H9 (cell line): ENCODE results near the gene FOXP4. TPM values are rescaled to one million over a fixed set of nuclear protein-coding genes. Genes with fewer than 3 reads are reported as not detected.
A peak's percentile ranks its signal among the peaks of the same experiment; 100 is the strongest.

Experiments used
- DNase-seq: peaks from one replicate; pipeline ENCODE4 v3.0.0-alpha.2; 2017
- H2AFZ ChIP-seq: one replicate; pipeline ENCODE4 v1.6.1; 2013; ENCODE audit warnings: mild to moderate bottlenecking, low read length, control low read depth, moderate library complexity
- H2AK5ac ChIP-seq: 2 replicates; pipeline ENCODE4 v1.6.1; 2013; ENCODE audit warnings: low read length, control low read depth, mixed read lengths; ENCODE audit not compliant: insufficient read length
- H2BK120ac ChIP-seq: one replicate; pipeline ENCODE4 v1.6.1; 2013; ENCODE audit warnings: low read depth, mild to moderate bottlenecking, low read length, control low read depth, inconsistent platforms; ENCODE audit not compliant: poor library complexity, severe bottlenecking
- H2BK12ac ChIP-seq: 2 replicates; pipeline ENCODE4 v1.6.1; 2013; ENCODE audit warnings: low read length, control low read depth, mixed read lengths, low read depth; ENCODE audit not compliant: insufficient read length
- H2BK15ac ChIP-seq: 2 replicates; pipeline ENCODE4 v1.6.1; 2013; ENCODE audit warnings: low read depth, low read length, control low read depth
- H2BK20ac ChIP-seq: one replicate; pipeline ENCODE4 v1.6.1; 2013; ENCODE audit warnings: low read depth, mild to moderate bottlenecking, low read length, control low read depth, inconsistent platforms; ENCODE audit not compliant: poor library complexity, severe bottlenecking
- H2BK5ac ChIP-seq: 2 replicates; pipeline ENCODE4 v1.6.1; 2013; ENCODE audit warnings: low read length, control low read depth, mixed read lengths; ENCODE audit not compliant: insufficient read length
- H3K14ac ChIP-seq: 2 replicates; pipeline ENCODE4 v1.6.1; 2013; ENCODE audit warnings: low read length, control low read depth; ENCODE audit not compliant: insufficient read depth
- H3K18ac ChIP-seq: 2 replicates; pipeline ENCODE4 v1.6.1; 2013; ENCODE audit warnings: low read depth, mild to moderate bottlenecking, mixed read lengths, low read length, control low read depth; ENCODE audit not compliant: insufficient read length
- H3K23ac ChIP-seq: 2 replicates; pipeline ENCODE4 v1.6.1; 2013; ENCODE audit warnings: low read length, control low read depth, mixed read lengths, low read depth; ENCODE audit not compliant: insufficient read length
- H3K23me2 ChIP-seq: 2 replicates; pipeline ENCODE4 v1.6.1; 2013; ENCODE audit warnings: low read depth, mild to moderate bottlenecking, mixed read lengths, low read length, control low read depth; ENCODE audit not compliant: insufficient read length, poor library complexity, severe bottlenecking
- H3K27ac ChIP-seq: 2 replicates; pipeline ENCODE4 v1.5.1; 2013; ENCODE audit warnings: low read length, control low read depth, mixed read lengths, low read depth; ENCODE audit not compliant: insufficient read length
- H3K27me3 ChIP-seq: 2 replicates; pipeline ENCODE4 v1.6.1; 2013; ENCODE audit warnings: low read length, control low read depth, inconsistent platforms; ENCODE audit not compliant: insufficient read depth
- H3K4ac ChIP-seq: 2 replicates; pipeline ENCODE4 v1.6.1; 2013; ENCODE audit warnings: low read depth, mild to moderate bottlenecking, control low read depth, inconsistent platforms, low read length, moderate library complexity
- H3K4me1 ChIP-seq: 2 replicates; pipeline ENCODE4 v1.6.1; 2013; ENCODE audit warnings: low read length, control low read depth, inconsistent platforms; ENCODE audit not compliant: insufficient read depth
- H3K4me2 ChIP-seq: 2 replicates; pipeline ENCODE4 v1.6.1; 2013; ENCODE audit warnings: low read length, control low read depth, mixed read lengths; ENCODE audit not compliant: insufficient read length, insufficient read depth
- H3K56ac ChIP-seq: 2 replicates; pipeline ENCODE4 v1.6.1; 2013; ENCODE audit warnings: low read depth, mild to moderate bottlenecking, mixed read lengths, low read length, control low read depth; ENCODE audit not compliant: insufficient read length
- H3K79me1 ChIP-seq: 2 replicates; pipeline ENCODE4 v1.6.1; 2013; ENCODE audit warnings: low read depth, mild to moderate bottlenecking, moderate library complexity, low read length, control low read depth, inconsistent platforms; ENCODE audit not compliant: insufficient read depth, poor library complexity, severe bottlenecking
- H3K79me2 ChIP-seq: 2 replicates; pipeline ENCODE4 v1.6.1; 2013; ENCODE audit warnings: low read length, control low read depth, inconsistent platforms; ENCODE audit not compliant: insufficient read depth
- H3K9ac ChIP-seq: 2 replicates; pipeline ENCODE4 v1.6.1; 2013; ENCODE audit warnings: low read length, control low read depth, mixed read lengths; ENCODE audit not compliant: insufficient read length; ENCODE audit errors: extremely low read depth
- H3K9me3 ChIP-seq: one replicate; pipeline ENCODE4 v1.6.1; 2013; ENCODE audit warnings: low read depth, low read length, inconsistent platforms; ENCODE audit not compliant: control insufficient read depth
- H3T11ph ChIP-seq: one replicate; pipeline ENCODE4 v1.6.1; 2013; ENCODE audit warnings: mild to moderate bottlenecking, low read length, control low read depth, inconsistent platforms
- H4K20me1 ChIP-seq: one replicate; pipeline ENCODE4 v1.6.1; 2013; ENCODE audit not compliant: control insufficient read depth, insufficient read length, insufficient read depth
- H4K5ac ChIP-seq: 2 replicates; pipeline ENCODE4 v1.6.1; 2013; ENCODE audit warnings: low read depth, mild to moderate bottlenecking, mixed read lengths, low read length, control low read depth; ENCODE audit not compliant: insufficient read length
- H4K8ac ChIP-seq: replicated peaks from 2 replicates; pipeline ENCODE4 v1.6.1; 2013; ENCODE audit warnings: low read length, control low read depth, mixed read lengths, low read depth; ENCODE audit not compliant: insufficient read length
- H4K91ac ChIP-seq: 2 replicates; pipeline ENCODE4 v1.6.1; 2013; ENCODE audit warnings: low read depth, mild to moderate bottlenecking, moderate library complexity, mixed read lengths, low read length, control low read depth; ENCODE audit not compliant: insufficient read length
- H3K27ac Mint-ChIP-seq, 3 experiments: 2 replicates in 2 of 3; 3 replicates in 1 of 3; pipeline ENCODE4 v1.8.0; 2020 to 2021; ENCODE audit warnings: mixed read lengths in 3 of 3, mild to moderate bottlenecking in 1 of 3, moderate library complexity in 1 of 3
- H3K27me3 Mint-ChIP-seq: 2 replicates; pipeline ENCODE4 v1.8.0; 2021; ENCODE audit warnings: low read depth, mild to moderate bottlenecking, moderate library complexity, mixed read lengths
- H3K36me3 Mint-ChIP-seq, 3 experiments: 2 replicates in 2 of 3; 3 replicates in 1 of 3; pipeline ENCODE4 v1.8.0; 2020 to 2021; ENCODE audit warnings: low read depth in 3 of 3, mixed read lengths in 3 of 3; ENCODE audit not compliant: insufficient read depth in 1 of 3
- H3K4me1 Mint-ChIP-seq, 2 experiments: 2 replicates each; pipeline ENCODE4 v1.8.0; 2020; ENCODE audit warnings: mixed read lengths in 2 of 2
- H3K4me3 Mint-ChIP-seq, 2 experiments: 2 replicates in 1 of 2; 3 replicates in 1 of 2; pipeline ENCODE4 v1.8.0; 2020 to 2021; ENCODE audit warnings: mild to moderate bottlenecking in 2 of 2, mixed read lengths in 2 of 2, moderate library complexity in 1 of 2
- H3K9me3 Mint-ChIP-seq, 2 experiments: 2 replicates in 1 of 2; 3 replicates in 1 of 2; pipeline ENCODE4 v1.8.0; 2020; ENCODE audit warnings: mild to moderate bottlenecking in 2 of 2, mixed read lengths in 2 of 2, moderate library complexity in 1 of 2
- CTCF ChIP-seq: fragments of 200-600 bp; sonication (generic); conservative IDR thresholded peaks from 3 replicates; pipeline ENCODE4 v1.8.0; 2021; ENCODE audit warnings: antibody characterized with exemption, mild to moderate bottlenecking
- WGBS: extraction: QIAGEN DNeasy Blood & Tissue Kit; methylation state at CpG from one replicate; pipeline ENCODE4 v1.1.7; 2013; ENCODE audit warnings: missing lambda C conversion rate, low lambda C conversion rate, mixed read lengths; ENCODE audit not compliant: insufficient read length; ENCODE audit errors: extremely low coverage; 5-methylcytosine and 5-hydroxymethylcytosine counted together
- long read RNA-seq: library from polyadenylated mRNA; unstranded; transcript quantifications from one replicate; pipeline ENCODE4 v2.0.0, GENCODE V29; 2020
- total RNA-seq: library from RNA; stranded (reverse); gene quantifications from 2 replicates; pipeline ENCODE4 v1.2.1, GENCODE V29; 2021

Gene FOXP4
- 18.2 and 19.0 TPM in 2 replicates for total RNA-seq
- long read RNA-seq, partial matches to known transcripts, result 0 of 6 reads
- long read RNA-seq, other reads (novel, unspliced or antisense), result 6 of 6 reads

DNA sequence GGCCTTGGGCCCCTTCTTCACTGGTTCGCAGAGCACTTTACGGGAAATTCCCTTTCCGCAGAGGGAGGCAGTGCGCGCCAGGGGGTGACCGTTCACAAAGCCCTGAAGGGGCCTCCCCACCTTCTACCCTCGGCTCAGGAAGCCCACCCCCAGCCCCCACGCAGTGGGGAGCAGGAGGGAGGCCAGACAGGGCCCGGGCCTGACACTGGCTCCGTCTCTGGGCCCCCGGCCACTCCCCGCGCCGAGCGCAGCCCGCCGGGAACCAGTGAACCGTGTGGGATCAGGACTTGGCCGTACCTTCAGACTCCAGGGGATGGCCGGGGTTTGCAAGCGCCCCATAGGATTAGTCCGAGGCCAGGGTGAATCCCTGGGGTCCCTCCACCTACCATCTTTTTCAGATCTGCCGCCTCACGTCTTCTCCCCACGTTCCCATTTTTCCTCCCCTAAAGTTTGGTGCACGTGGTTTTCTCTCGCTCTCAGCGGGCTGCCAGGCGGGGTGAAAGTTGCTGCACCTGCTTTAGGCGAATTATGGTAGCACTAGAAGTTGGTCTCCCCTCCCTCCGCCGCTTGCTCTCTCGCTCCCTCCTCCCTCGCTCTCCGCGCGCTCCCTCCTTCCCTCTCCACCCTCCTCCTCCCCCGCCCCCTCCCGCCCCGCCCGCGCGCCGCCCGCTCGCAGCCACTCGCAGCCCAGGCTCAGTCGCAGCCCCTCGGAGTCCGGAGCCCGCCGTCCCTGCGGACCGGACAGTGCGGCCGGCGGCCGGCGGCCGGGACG, at the start of gene FOXP4:
Gene FOXP4 (plus strand): TSS at position 679 of the 772 bp plus-strand sequence. CDS start 19,380 bp downstream, outside the sequence.
- no peaks in the 10 kb centered on the region; the same call in 1 of the 2 replicates for H3K79me2 ChIP-seq
- H3K27me3 Mint-ChIP-seq, result peaks cover 86% of the 10 kb centered on the region

More for the DNA sequence above, at the start of gene FOXP4:
- Mint-ChIP-seq H3K27ac (0 out of 7 replicates have a peak within 1 kb of the TSS, but pooled peaks of 1 of the 3 experiments have one; percentile 14), H3K4me3 (peak within 1 kb of the TSS; percentile 84 to 97), H3K4me1 (peaks cover 44 to 48% of the 10 kb centered on the region in 2 experiments), H3K36me3 (peaks cover 0 to 3% (median 3%) of the 10 kb centered on the region in 3 experiments; a peak in 3 of 7 replicates), H3K9me3 (no peaks in the 10 kb centered on the region)
- Histone ChIP-seq H4K8ac (no peak within 1 kb of the TSS), H4K91ac (no peak within 1 kb of the TSS), H2BK120ac (no peak within 1 kb of the TSS), H3K9ac (no peak within 1 kb of the TSS), H3K56ac (no peak within 1 kb of the TSS), H2BK12ac (no peak within 1 kb of the TSS), H3K79me1 (no peaks in the 10 kb centered on the region), H2BK15ac (no peak within 1 kb of the TSS), H3K27me3 (peaks cover 47% of the 10 kb centered on the region; the same call in 1 of the 2 replicates), H3K4me2 (peak within 1 kb of the TSS; percentile 76), H3K23ac (no peak within 1 kb of the TSS), H3K27ac (no peak within 1 kb of the TSS), H2AFZ (no peak within 1 kb of the TSS), H3T11ph (no peak within 1 kb of the TSS), H4K5ac (no peak within 1 kb of the TSS), H2AK5ac (no peak within 1 kb of the TSS), H4K20me1 (peaks cover under 1% of the 10 kb centered on the region), H3K18ac (no peak within 1 kb of the TSS), H3K23me2 (peaks cover 20% of the 10 kb centered on the region), H3K4me1 (peaks cover 17% of the 10 kb centered on the region; the same call in 1 of the 2 replicates), H3K4ac (no peak within 1 kb of the TSS), H2BK20ac (no peak within 1 kb of the TSS), H3K14ac (no peak within 1 kb of the TSS), H3K9me3 (no peaks in the 10 kb centered on the region), H2BK5ac (no peak within 1 kb of the TSS)
- TF ChIP-seq CTCF, result no peak
- WGBS, result no CpG with 5 or more reads among the region's 61 CpGs
- peak; percentile 94 for DNase-seq
